ENCODE data around the gene MROH7.

Gene MROH7

DNA sequence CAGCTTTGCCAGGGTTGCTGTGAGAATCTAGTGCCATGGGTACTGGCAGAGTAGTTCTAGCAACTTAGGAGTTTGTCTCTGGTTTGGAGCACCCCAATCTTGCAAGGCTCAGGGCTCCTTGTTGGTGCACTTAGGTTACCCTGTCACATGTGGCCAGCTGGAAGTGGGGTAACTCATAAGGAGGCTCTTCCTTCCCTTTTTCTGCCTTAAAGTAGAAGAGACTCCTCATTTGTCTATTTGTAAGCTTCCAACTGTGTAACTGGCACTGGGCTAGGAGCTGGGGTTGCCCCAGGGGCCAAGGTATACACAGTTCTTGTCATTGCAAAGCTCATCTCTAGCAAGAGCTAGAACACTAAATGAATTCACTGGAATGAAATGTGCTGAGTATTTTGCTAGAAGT, 10.6 kb downstream of the MROH7 start:
- TF ChIP-seq ZNF274 (IDR thresholded peaks at IDR 0.05; ENCODE audit: low read depth, low read length) = no peak
- no peak overlapping the region for H3K4me3 ChIP-seq (ENCODE audit: low read length)

DNA sequence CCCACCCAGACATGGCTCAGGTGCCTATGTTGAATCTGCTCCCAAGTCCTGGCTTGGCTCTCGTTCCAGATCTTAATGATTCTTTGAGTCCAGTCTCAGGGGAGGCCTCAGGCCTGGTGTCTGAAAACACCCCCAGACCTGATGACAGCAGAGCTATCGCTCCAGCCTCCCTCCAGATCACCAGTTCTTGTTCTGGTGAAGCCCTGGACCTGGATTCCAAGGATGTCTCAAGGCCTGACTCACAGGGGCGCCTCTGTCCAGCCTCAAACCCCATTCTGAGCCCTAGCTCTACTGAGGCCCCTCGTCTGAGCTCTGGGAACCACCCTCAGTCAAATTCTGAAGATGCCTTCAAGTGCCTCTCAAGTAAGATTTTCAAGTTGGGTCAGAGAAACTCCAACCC, 11.4 kb downstream of the MROH7 start:
- no peak overlapping the region for H3K4me3 ChIP-seq (ENCODE audit: low read length)
- no peak for TF ChIP-seq ZNF274 (IDR thresholded peaks at IDR 0.05; ENCODE audit: low read depth, low read length)

DNA sequence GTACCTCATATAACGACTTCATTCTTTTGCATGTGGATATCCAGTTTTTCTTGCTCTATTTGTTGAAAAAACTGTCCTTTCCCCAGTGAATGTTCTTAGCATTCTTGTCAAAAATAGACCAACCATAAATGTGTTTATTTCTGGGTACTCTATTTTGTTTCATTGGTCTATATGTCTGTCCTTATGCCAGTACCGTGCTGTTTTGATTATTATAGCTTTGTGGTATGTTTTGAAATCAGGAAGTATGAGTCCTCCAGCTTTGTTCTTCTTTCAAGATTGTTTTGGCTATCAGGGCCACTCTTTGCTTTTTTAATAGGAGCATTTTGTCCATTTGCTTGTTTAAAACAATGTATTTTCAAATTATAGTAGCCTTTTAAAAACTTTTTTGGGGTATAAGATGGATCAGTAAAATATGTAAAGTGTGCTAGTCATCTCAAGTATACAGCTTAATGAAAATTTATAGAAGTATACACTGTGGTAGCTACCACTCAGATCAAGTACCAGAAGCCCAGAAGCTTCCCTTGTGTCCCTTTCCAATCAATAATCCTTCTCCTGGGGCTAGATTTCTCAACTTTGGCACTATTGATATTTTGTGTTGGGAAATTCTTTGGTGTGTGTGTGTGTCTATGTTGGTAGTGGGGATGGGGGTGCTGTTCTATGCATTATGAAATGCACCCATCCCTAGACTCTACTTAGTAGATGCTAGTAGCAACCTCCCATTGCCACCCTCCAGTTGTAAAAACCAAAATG, 16.8 kb downstream of the MROH7 start:
- no peak for TF ChIP-seq ZNF274 (IDR thresholded peaks at IDR 0.05; ENCODE audit: low read depth, low read length)
- no peak overlapping the region for H3K4me3 ChIP-seq (ENCODE audit: low read length)

DNA sequence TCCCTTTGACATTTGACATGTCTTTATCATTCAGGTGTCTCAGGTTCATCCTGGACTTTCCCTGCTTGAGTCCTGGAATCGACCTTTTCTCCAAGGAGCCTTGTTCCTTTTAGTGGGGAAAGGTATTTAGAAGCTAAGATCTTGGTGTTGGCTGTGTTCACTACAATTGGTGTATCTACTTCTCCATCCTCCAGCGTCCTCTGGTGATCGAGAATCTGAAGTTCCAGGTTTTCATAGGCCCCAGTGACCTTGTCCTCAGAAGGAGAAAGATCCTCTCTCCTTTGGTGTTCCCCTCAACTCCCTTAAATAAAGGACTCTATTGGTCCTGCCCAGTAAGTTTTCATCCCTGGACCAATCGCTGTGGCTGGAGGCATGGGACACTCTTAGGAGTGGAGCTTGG, 22.1 kb downstream of the MROH7 start:
- no peak for TF ChIP-seq ZNF274 (IDR thresholded peaks at IDR 0.05; ENCODE audit: low read depth, low read length)
- H3K4me3 ChIP-seq (ENCODE audit: low read length) = no peak overlapping the region

DNA sequence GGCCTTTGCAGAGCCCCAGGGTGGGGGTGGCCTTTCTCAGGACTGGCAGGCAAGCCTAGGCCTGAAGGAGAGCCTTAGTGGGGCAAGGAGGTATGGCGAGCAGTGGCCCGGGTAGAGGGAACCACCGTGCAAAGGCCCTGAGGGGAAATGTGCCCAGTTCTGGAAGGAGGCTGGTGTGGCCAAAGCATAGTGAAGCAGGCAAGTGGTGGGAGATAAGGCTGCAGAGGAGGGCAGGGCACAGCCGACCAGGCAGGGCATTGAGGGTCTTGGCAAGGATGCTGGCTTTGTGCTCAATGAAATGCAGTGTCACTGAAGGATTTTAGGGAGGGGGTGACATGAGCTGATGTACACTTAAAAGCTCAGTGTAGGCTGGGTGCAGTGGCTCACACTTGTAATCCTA, 22.8 kb downstream of the MROH7 start:
- H3K4me3 ChIP-seq (ENCODE audit: low read length) = no peak overlapping the region
- no peak for TF ChIP-seq ZNF274 (IDR thresholded peaks at IDR 0.05; ENCODE audit: low read depth, low read length)

DNA sequence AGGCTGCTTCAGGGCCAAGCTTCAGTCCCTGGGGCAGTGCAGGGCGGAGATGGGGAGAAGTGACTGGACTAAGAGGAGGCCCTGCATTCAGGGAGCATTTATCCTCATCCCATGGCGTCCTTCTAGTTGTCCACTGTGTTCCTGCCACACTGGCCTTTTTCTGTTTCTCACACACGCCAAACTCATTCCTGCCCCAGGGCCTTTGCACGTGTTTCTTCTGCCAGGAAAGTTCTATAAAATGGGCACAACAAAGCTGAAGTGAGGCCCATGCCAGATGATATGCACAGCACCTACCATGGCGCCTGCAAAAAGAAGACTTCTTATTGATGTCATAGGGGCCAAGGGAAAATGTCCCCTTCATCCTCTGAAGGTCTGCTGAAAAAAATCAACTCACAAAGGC, 24.3 kb downstream of the MROH7 start:
- no peak for TF ChIP-seq ZNF274 (IDR thresholded peaks at IDR 0.05; ENCODE audit: low read depth, low read length)

DNA sequence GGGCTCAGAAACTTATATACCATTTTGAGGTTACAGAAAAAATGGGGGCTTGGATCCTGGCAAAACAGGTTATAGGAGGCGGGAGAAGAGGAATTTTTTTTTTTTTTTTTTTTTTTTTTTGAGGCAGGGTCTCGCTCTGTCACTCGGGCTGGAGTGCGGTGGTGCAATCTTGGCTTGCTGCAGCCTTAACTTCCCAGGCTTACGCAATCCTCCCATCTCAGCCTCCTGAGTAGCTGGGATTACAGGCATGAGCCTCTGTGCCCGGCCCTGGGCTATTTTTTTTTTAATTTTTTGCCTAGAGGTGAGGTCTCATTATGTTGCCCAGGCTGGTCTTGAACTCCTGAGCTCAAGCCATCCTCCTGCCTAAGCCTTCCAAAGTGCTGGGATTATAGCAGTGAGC, 24.7 kb downstream of the MROH7 start:
- no peak for TF ChIP-seq ZNF274 (IDR thresholded peaks at IDR 0.05; ENCODE audit: low read depth, low read length)
- H3K4me3 ChIP-seq (ENCODE audit: low read length) = no peak overlapping the region

More for the DNA sequence above, 24.3 kb downstream of the MROH7 start:
- no peak overlapping the region for H3K4me3 ChIP-seq (ENCODE audit: low read length)

DNA sequence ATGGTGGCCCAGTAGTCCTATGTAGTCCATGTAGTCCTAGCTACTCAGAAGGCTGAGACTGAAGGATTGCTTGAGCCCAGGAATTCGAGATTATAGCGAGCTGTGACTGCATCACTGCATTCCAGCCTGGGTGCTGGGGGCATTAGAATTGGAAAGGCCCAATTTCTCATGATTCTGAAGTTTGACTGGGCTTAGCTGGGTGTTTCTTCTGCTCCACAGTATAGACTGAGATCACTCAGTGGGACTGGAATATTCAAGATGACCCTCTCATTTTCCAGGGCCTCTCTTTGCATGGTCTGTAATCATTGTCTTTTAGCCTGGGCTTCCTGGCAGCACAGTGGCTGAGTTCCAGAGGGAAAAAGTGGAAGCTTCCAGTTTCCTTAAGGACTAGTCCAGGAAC, 26.2 kb downstream of the MROH7 start:
- TF ChIP-seq ZNF274 (IDR thresholded peaks at IDR 0.05; ENCODE audit: low read depth, low read length) = no peak
- no peak overlapping the region for H3K4me3 ChIP-seq (ENCODE audit: low read length)

DNA sequence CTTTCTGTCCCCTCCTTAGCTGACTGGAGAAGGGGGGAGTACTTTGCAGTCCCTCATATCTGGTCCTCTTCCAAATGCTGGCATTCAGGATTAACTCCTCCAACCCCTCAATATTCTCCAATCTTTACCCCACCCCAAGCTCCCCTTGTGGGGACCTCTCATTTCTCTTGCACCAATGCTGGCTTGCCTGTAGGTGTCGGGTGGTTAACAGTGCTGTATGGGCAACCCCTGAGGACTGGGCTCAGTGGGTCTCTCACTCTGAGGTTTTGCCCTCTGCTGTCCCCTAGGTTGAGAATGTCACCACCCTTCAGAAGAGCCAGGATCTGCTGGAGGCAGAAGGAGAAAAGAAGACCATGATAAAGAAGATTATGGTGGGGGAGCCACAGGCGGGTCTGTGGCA, 27.0 kb downstream of the MROH7 start:
- H3K4me3 ChIP-seq (ENCODE audit: low read length) = no peak overlapping the region
- TF ChIP-seq ZNF274 (IDR thresholded peaks at IDR 0.05; ENCODE audit: low read depth, low read length) = no peak

DNA sequence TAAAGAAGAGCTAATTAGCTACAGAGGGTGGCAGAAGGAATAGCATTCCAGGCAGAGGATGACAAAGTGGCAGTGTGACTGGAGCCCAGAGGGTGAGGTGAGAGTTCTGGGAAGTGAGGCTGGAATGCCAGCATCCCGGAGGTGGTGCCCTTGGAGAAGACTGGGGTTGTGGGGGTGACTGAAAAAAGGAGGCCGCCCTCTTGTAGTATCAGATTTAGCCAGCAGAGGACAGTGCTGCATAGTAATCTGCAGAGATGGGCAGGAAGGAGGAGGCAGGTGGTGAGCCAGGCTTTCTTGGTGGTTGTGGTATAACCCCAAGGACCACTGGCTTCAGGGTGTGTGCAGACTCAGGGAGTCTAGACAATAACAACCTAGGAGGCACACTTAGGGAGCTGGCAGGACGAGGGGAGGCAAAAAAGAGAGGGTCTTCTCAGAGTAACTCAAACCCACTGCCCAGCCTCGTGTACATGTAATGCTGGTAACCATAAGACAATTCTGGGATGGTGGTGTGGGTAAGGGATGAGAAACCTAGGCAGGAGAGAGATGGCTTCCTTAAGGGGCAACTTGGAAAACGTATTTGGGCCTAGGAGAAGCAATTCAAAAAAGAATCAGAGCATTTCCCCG, 30.5 kb downstream of the MROH7 start:
- no peak for TF ChIP-seq ZNF274 (IDR thresholded peaks at IDR 0.05; ENCODE audit: low read depth, low read length)
- no peak overlapping the region for H3K4me3 ChIP-seq (ENCODE audit: low read length)

DNA sequence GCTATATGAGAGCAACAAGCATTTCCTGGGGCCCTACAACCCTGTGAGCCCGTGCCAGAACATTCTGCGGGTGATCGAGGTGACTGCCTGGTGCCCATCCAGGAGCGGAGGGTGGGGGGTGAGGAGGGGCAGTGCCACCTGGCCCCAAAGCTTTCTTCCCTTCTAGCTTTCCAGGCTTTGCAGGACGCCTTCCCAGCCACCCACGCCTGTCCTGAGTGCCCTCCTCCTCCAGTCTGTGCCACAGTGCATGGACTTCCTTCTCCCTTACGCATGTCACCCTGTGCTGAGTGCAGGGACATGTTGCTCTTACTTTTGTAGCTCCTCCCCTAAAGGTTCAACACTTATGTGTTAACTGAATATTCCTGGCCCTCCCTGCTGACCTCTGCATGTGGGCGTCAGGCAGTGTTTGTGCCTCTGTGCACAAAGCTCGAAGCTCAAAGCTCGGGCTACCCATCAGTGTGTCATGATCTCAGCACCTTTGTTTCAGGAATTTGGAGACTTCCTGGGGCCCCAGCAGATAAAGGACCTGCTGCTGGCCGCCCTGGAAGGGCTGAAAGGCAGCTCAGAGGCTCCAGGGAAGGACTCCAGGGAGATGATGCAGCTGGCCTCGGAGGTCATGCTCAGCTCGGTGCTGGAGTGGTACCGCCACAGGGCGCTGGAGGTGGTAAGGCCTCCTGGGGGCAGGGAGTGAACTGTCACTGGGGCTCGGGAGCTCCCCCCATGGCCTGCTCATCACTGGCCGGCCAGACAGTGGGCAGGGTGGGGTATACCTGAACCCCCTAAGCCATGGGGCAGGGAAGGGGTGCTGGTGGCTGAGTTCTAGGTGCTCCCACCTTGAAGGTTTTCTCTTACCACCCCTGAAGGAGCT, 37.4 kb downstream of the MROH7 start:
- TF ChIP-seq ZNF274 (IDR thresholded peaks at IDR 0.05; ENCODE audit: low read depth, low read length) = no peak
- H3K4me3 ChIP-seq (ENCODE audit: low read length) = no peak overlapping the region

DNA sequence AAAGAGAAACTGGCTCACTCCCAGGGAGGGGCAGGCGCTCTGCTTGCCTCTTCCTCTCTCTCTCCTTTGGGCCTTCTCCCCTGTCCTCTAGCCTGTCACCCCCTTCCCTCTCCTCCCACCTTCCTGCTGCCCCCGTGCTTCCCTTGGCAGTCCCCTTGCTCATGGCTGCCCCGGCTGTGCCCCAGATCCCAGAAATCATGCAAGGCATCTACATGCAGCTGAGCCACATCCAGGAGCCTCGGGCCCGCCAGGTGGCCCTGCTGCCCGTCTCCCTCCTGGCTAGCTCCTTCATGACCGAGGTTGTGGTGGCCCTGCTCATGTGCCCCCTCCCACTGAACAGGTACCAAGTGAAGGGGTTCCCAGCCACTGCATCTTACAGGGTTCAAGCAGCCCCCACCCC, 38.1 kb downstream of the MROH7 start:
- no peak for TF ChIP-seq ZNF274 (IDR thresholded peaks at IDR 0.05; ENCODE audit: low read depth, low read length)
- H3K4me3 ChIP-seq (ENCODE audit: low read length) = no peak overlapping the region

DNA sequence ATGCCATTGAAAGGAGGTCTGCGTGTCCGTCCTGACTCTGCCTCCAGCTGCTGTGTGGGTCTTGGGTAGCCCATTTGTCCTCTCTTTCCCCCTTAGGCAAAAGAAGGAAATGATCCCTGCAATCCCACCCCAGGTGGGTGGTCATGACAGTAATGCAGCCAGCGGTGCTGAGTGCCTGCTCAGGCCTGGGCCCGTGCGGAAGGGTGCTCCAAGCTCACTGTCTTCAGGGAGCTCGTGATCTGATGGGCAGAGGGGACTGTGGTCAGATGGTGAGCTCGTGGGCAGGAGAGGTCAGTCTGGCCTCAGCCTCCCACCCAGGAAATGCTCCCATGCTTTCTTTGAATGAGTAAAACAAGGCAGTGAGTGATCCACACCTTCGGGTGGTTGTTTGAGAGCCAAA, 38.8 kb downstream of the MROH7 start:
- no peak overlapping the region for H3K4me3 ChIP-seq (ENCODE audit: low read length)
- TF ChIP-seq ZNF274 (IDR thresholded peaks at IDR 0.05; ENCODE audit: low read depth, low read length) = no peak

DNA sequence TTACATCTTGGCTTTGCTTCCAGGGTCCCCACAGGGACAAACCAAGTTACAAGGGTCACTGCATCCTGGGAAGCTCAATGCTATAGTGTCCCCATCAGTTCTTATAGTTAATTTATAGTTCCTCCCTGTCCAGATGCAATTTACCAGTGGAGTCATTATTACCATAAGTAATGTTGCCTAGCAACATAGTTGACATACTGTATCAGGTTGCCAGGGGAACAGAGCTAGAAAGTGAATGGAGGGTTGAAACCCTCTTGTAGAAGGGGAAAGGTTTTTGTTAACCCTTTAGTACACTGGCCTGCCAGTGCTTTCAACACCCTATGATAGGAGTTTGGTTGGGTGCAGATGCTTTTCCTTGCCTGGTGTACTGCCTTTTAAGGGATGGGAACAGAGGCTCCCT, 39.8 kb downstream of the MROH7 start:
- no peak overlapping the region for H3K4me3 ChIP-seq (ENCODE audit: low read length)
- TF ChIP-seq ZNF274 (IDR thresholded peaks at IDR 0.05; ENCODE audit: low read depth, low read length) = no peak

DNA sequence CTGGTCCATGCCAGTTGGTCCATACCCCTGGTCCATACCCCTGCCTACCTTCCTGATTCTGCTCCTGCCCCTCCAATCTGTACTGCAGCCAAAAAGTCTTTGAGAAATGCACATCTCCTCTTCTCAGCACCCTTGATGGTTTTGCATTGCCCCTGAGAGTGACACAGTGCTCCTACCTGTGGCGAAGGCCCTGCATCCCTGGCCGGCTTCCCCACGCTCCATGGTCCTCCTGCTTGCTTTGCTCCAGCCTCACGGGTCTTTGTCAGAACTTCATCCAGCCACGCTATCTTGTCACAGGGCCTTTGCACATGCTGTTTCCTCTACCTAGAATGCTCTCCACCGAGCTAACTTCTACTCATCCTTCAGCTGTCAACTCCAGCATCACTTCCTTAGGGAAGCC, 41.9 kb downstream of the MROH7 start:
- TF ChIP-seq ZNF274 (IDR thresholded peaks at IDR 0.05; ENCODE audit: low read depth, low read length) = no peak
- H3K4me3 ChIP-seq (ENCODE audit: low read length) = no peak overlapping the region
